Neuronal stem cell (in vitro differentiated cells): Measurements from ENCODE around the gene CXCR3.

ENCODE experiments used
- DNase-seq: peaks from one replicate; pipeline ENCODE4 v3.0.0-alpha.2; 2013; ENCODE audit warnings: low spot score
- H2AFZ ChIP-seq: one replicate; pipeline ENCODE4 v1.6.1; 2013; ENCODE audit warnings: mild to moderate bottlenecking, low read length, inconsistent platforms
- H2AK5ac ChIP-seq: 2 replicates; pipeline ENCODE4 v1.6.1; 2013; ENCODE audit warnings: low read depth, mild to moderate bottlenecking, inconsistent platforms, low read length, moderate library complexity, mixed read lengths
- H2BK120ac ChIP-seq: 2 replicates; pipeline ENCODE4 v1.6.1; 2013; ENCODE audit warnings: low read depth, mild to moderate bottlenecking, inconsistent platforms, low read length, moderate library complexity, mixed read lengths
- H2BK12ac ChIP-seq: one replicate; pipeline ENCODE4 v1.6.1; 2013; ENCODE audit warnings: low read length, inconsistent platforms
- H2BK15ac ChIP-seq: 2 replicates; pipeline ENCODE4 v1.6.1; 2013; ENCODE audit warnings: mild to moderate bottlenecking, low read length, inconsistent platforms, mixed read lengths
- H2BK5ac ChIP-seq: one replicate; pipeline ENCODE4 v1.6.1; 2013; ENCODE audit warnings: inconsistent platforms, mild to moderate bottlenecking, low read length, moderate library complexity
- H3K14ac ChIP-seq: one replicate; pipeline ENCODE4 v1.6.1; 2013; ENCODE audit warnings: low read length, inconsistent platforms
- H3K18ac ChIP-seq: 2 replicates; pipeline ENCODE4 v1.6.1; 2013; ENCODE audit warnings: low read length, inconsistent platforms
- H3K23ac ChIP-seq: 2 replicates; pipeline ENCODE4 v1.6.1; 2013; ENCODE audit warnings: low read depth, mild to moderate bottlenecking, mixed read lengths, low read length, inconsistent platforms; ENCODE audit not compliant: poor library complexity
- H3K27ac ChIP-seq: replicated peaks from 3 replicates; pipeline ENCODE4 v1.5.1; 2013; ENCODE audit warnings: low read length, inconsistent platforms
- H3K27me3 ChIP-seq, 3 experiments: 2 replicates each; pipeline ENCODE4 v1.6.1; 2013; ENCODE audit warnings: low read length in 3 of 3, mild to moderate bottlenecking in 2 of 3, inconsistent platforms in 1 of 3, low read depth in 1 of 3, mixed read lengths in 1 of 3, moderate library complexity in 1 of 3; ENCODE audit not compliant: control insufficient read depth in 3 of 3, insufficient read depth in 3 of 3
- H3K36me3 ChIP-seq, 2 donors: replicated peaks in 1 of 2; 2 replicates each; pipeline ENCODE4 v1.6.1; 2013; ENCODE audit warnings: low read length in 2 of 2; ENCODE audit not compliant: control insufficient read depth in 2 of 2, insufficient read depth in 2 of 2
- H3K4ac ChIP-seq: 2 replicates; pipeline ENCODE4 v1.6.1; 2013; ENCODE audit warnings: inconsistent platforms, mild to moderate bottlenecking, low read length, moderate library complexity
- H3K4me1 ChIP-seq, 2 donors: 1 replicate in 1 of 2; 2 replicates in 1 of 2; pipeline ENCODE4 v1.6.1; 2013; ENCODE audit warnings: low read length in 2 of 2, low read depth in 1 of 2; ENCODE audit not compliant: control insufficient read depth in 2 of 2, insufficient read depth in 1 of 2
- H3K4me2 ChIP-seq: one replicate; pipeline ENCODE4 v1.6.1; 2013; ENCODE audit warnings: mild to moderate bottlenecking, low read length, inconsistent platforms; ENCODE audit not compliant: insufficient read depth, poor library complexity, severe bottlenecking
- H3K4me3 ChIP-seq, 2 donors: 2 replicates each; pipeline ENCODE4 v1.5.1; 2013; ENCODE audit warnings: low read length in 2 of 2, mild to moderate bottlenecking in 2 of 2, inconsistent platforms in 1 of 2, moderate library complexity in 1 of 2
- H3K79me1 ChIP-seq: one replicate; pipeline ENCODE4 v1.6.1; 2013; ENCODE audit warnings: low read depth, mild to moderate bottlenecking, inconsistent platforms, low read length, moderate library complexity
- H3K9ac ChIP-seq: one replicate; pipeline ENCODE4 v1.6.1; 2013; ENCODE audit warnings: mild to moderate bottlenecking, low read depth, low read length, inconsistent platforms; ENCODE audit not compliant: poor library complexity
- H3K9me3 ChIP-seq, 2 donors: replicated peaks in 1 of 2; 2 replicates each; pipeline versions ENCODE3 to v1.6.1; 2013; ENCODE audit warnings: low read length in 2 of 2, mild to moderate bottlenecking in 2 of 2, inconsistent platforms in 1 of 2, low read depth in 1 of 2, mixed read lengths in 1 of 2, moderate library complexity in 1 of 2; ENCODE audit not compliant: control insufficient read depth in 2 of 2, insufficient read depth in 1 of 2
- H4K8ac ChIP-seq: one replicate; pipeline ENCODE4 v1.6.1; 2013; ENCODE audit warnings: low read depth, mild to moderate bottlenecking, inconsistent platforms, low read length, moderate library complexity
- H4K91ac ChIP-seq: one replicate; pipeline ENCODE4 v1.6.1; 2013; ENCODE audit warnings: low read length, low read depth, mild to moderate bottlenecking, inconsistent platforms; ENCODE audit not compliant: poor library complexity
- WGBS, 2 donors: extraction: QIAGEN DNeasy Blood & Tissue Kit; methylation state at CpG; one replicate each; pipeline ENCODE4 v1.1.7; 2013; ENCODE audit warnings: missing lambda C conversion rate in 2 of 2, mixed read lengths in 1 of 2; ENCODE audit not compliant: insufficient read length in 2 of 2, insufficient replicate concordance in 1 of 2; ENCODE audit errors: extremely low coverage in 2 of 2; 5-methylcytosine and 5-hydroxymethylcytosine counted together

CXCR3 gene

DNA sequence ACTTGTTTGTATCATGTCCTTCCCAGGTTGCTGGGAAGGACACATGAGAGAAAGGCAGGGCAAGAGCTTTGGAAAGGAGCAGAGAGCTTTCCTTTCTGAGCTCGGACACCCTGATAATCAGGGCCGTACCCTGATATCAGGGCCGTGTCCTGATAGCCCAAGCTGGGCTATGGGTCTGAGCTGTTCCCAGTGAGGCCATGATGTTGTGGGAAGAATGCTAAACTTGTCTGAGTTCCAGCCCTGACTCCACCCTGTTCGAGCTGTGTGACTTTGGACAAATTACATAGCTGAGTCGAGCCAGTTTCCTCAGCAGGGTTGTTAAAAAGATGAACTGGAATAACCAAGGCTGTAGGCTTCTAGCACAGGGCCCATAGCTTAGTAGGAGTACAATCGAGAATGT is 3.3 kb upstream of the CXCR3 start:
- Histone ChIP-seq H3K4me3 (no peak overlapping the region), H3K4ac (no peak overlapping the region), H2AFZ (no peak overlapping the region), H2BK15ac (no peak overlapping the region), H2BK120ac (no peak overlapping the region), H3K9ac (no peak overlapping the region), H4K8ac (no peak overlapping the region), H3K4me2 (no peak overlapping the region), H2AK5ac (no peak overlapping the region), H3K4me1 (no peaks in the 10 kb centered on the region), H3K23ac (no peak overlapping the region), H3K27ac (no peak overlapping the region), H3K36me3 (no peaks in the 10 kb centered on the region), H3K9me3 (no peaks in the 10 kb centered on the region), H3K27me3 (peaks cover 0 to 7% (median 0%) of the 10 kb centered on the region in 3 experiments), H2BK5ac (no peak overlapping the region), H3K14ac (no peak overlapping the region), H3K79me1 (no peaks in the 10 kb centered on the region), H3K18ac (no peak overlapping the region), H2BK12ac (no peak overlapping the region), H4K91ac (no peak overlapping the region)
- no CpG with 5 or more reads among the region's 6 CpGs for WGBS, 2 donors
- DNase-seq, result no peak

DNA sequence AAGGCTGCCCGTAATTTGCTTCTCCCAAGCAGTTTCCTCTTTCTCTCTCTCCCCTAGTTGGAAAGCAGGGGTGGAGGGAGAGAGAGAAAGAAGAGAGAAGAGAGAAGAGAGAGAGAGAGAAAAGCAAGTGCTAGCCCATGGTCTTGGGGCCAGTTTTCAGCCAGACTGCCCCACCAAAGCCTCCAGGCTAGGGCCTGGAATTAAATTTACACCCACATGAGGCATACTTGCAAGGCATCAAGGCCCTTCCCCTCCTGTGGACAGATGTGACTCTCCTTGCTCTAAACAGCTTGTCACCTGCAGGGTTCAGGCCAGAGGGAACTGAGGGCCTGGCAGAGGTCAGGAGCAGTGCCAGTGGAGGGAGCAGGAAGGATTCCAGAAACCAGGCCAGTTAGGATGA is 1.7 kb upstream of the CXCR3 start:
- Histone ChIP-seq H3K27me3 (peaks cover 0 to 7% (median 0%) of the 10 kb centered on the region in 3 experiments), H2BK12ac (no peak overlapping the region), H3K4ac (no peak overlapping the region), H3K36me3 (no peaks in the 10 kb centered on the region), H2BK15ac (no peak overlapping the region), H3K14ac (no peak overlapping the region), H2AFZ (no peak overlapping the region), H3K9me3 (no peaks in the 10 kb centered on the region), H3K18ac (no peak overlapping the region), H2AK5ac (no peak overlapping the region), H3K23ac (no peak overlapping the region), H4K8ac (no peak overlapping the region), H3K4me1 (no peaks in the 10 kb centered on the region), H3K9ac (no peak overlapping the region), H2BK120ac (no peak overlapping the region), H4K91ac (no peak overlapping the region), H3K4me3 (no peak overlapping the region), H3K4me2 (no peak overlapping the region), H3K27ac (no peak overlapping the region), H2BK5ac (no peak overlapping the region), H3K79me1 (no peaks in the 10 kb centered on the region)
- DNase-seq, result no peak
- no CpG with 5 or more reads among the region's 1 CpG for WGBS, 2 donors

DNA sequence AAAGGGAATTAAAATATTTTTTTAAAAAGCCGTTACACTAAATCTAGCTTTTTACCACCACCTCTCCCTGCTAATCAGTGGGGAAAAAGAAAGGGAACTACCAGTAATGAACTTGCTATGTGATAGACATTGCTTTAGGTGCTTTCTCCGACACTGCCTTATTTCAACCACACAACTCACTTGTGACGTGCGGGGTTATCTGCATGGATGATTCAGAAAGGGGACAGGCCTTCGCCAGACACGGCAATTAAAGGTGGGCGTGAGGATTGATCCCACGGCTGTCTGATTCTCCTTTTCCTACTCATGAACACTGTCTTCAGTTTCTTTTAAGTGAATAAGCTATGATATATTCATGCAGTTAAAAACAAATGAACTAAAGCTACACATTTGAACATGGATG is 882 bp upstream of the CXCR3 start:
- Histone ChIP-seq H4K8ac (no peak overlapping the region), H2BK15ac (no peak overlapping the region), H3K27me3 (peaks cover 0 to 7% (median 0%) of the 10 kb centered on the region in 3 experiments), H3K9ac (no peak overlapping the region), H3K4me3 (no peak overlapping the region), H3K9me3 (no peaks in the 10 kb centered on the region), H2AK5ac (no peak overlapping the region), H2BK120ac (no peak overlapping the region), H3K4me2 (no peak overlapping the region), H4K91ac (no peak overlapping the region), H3K27ac (no peak overlapping the region), H3K36me3 (no peaks in the 10 kb centered on the region), H2AFZ (no peak overlapping the region), H3K79me1 (no peaks in the 10 kb centered on the region), H2BK12ac (no peak overlapping the region), H3K23ac (no peak overlapping the region), H3K4me1 (no peaks in the 10 kb centered on the region), H3K4ac (no peak overlapping the region), H3K14ac (no peak overlapping the region), H3K18ac (no peak overlapping the region), H2BK5ac (no peak overlapping the region)
- no peak for DNase-seq
- no CpG with 5 or more reads among the region's 8 CpGs for WGBS, 2 donors

DNA sequence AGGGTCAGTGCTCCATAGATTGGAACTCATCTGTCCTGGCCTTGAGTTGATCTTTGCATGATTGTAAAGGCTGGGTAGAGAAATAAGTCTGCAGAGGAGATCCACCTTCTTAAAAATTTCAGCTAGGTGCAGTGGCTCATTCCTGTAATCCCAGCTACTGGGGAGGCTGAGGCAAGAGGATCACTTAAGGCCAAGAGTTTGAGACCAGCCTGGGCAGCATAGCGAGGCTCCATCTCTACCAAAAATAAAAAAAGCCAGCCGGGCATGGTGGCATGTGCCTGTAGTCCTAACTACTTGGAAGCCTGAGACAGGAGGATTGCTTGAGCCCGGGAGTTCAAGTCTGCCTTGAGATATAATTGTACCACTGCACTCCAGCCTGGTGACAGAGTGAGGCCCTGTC is 476 bp upstream of the CXCR3 start:
- Histone ChIP-seq H2AFZ (no peak overlapping the region), H3K4ac (no peak overlapping the region), H3K4me3 (no peak overlapping the region), H3K79me1 (no peaks in the 10 kb centered on the region), H3K4me2 (no peak overlapping the region), H3K9ac (no peak overlapping the region), H3K23ac (no peak overlapping the region), H4K91ac (no peak overlapping the region), H3K4me1 (no peaks in the 10 kb centered on the region), H3K18ac (no peak overlapping the region), H3K14ac (no peak overlapping the region), H2BK5ac (no peak overlapping the region), H3K27me3 (peaks cover 0 to 7% (median 0%) of the 10 kb centered on the region in 3 experiments), H3K36me3 (no peaks in the 10 kb centered on the region), H4K8ac (no peak overlapping the region), H2BK12ac (no peak overlapping the region), H3K27ac (no peak overlapping the region), H3K9me3 (no peaks in the 10 kb centered on the region), H2AK5ac (no peak overlapping the region), H2BK120ac (no peak overlapping the region), H2BK15ac (no peak overlapping the region)
- no CpG with 5 or more reads among the region's 3 CpGs for WGBS, 2 donors
- DNase-seq, result no peak
